AG09319 (cell line): ENCODE measurements around the gene LRRC45.

ENCODE experiments used
- DNase-seq: peaks from one replicate; pipeline ENCODE4 v3.0.0-alpha.2; 2010; ENCODE audit warnings: low read depth; ENCODE audit errors: extremely low read depth
- TF ChIP-seq, protein P1 (sequence below): IDR thresholded peaks from 2 replicates; pipeline ENCODE4 v1.5.1; 2011; ENCODE audit warnings: low read depth, mild to moderate bottlenecking, inconsistent platforms, low read length, moderate library complexity

LRRC45 gene

DNA sequence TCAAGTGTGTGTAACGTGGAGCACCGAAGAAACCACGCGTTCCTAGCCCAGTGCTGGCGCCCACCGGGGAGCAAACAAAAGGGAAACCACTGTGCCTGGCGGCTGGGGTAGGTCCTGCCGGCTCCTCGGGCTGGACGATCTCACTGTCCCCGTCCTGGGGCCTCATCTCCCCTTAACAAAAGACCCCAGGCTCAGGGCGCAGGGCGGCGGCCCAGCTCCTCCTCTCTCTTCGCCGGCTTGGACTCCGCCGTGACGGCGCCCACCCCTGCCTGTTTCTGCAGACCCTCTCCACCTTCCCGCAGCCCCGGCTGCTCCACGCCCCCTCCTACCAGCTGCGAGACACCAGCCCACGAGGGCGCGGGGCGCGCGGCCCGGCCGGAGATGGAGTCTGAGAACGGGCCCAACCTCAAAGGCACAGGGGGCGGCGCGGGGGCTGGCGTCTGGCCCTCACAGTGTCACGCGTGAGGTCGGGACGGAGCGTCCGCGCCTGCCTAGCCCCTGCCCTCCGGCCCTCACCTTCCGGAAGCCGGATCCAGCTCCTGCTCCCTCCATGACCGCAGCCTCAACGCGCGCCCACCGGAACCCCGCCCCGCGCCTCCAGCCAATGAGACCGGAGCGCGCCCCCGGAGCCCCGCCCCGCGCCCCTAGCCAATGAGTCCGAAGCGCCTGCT is 660 bp upstream of the LRRC45 start, which contains the start of gene CENPX:
CENPX (minus strand) TSS at position 569 of the 671 bp plus-strand sequence; CDS start at position 552, 17 bp downstream.
- TF ChIP-seq, protein P1, sequence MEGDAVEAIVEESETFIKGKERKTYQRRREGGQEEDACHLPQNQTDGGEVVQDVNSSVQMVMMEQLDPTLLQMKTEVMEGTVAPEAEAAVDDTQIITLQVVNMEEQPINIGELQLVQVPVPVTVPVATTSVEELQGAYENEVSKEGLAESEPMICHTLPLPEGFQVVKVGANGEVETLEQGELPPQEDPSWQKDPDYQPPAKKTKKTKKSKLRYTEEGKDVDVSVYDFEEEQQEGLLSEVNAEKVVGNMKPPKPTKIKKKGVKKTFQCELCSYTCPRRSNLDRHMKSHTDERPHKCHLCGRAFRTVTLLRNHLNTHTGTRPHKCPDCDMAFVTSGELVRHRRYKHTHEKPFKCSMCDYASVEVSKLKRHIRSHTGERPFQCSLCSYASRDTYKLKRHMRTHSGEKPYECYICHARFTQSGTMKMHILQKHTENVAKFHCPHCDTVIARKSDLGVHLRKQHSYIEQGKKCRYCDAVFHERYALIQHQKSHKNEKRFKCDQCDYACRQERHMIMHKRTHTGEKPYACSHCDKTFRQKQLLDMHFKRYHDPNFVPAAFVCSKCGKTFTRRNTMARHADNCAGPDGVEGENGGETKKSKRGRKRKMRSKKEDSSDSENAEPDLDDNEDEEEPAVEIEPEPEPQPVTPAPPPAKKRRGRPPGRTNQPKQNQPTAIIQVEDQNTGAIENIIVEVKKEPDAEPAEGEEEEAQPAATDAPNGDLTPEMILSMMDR = no peak
- DNase-seq = no peak

DNA sequence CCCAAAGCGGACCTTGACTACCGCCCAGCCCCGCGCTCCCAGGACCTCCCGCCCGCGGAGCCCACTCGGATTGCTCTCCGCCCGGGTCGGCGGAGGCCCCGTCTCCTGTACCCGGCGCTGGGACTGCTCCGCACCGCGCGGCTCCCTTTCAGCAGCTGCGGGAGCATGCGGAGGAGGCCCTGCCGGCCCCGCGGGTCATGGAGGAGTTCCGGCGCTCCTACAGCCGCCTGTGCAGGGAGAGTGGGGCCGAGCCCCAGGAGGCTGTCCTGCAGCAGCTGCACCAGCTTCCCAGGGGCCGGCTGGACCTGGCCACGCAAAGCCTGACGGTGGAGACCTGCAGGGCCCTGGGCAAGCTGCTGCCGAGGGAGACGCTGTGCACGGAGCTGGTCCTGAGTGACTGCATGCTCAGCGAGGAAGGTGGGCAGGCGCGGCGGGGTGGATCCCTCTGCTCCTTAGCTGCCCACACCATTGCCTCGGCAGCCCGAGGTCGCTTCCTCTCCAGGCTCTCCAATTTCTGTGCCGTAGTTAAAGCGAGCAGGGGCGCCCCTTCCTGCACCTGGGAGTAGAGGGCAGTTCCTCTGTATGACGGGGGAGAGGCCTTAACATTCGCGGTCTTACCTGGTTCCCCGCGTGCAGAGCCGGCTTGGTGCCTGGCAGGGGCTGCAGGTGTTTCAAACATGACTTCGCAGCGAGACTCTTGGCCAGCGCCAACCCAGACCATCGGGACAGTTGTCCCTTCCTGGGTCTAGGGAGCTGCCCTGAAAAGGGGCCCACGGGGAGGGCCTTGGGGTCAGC is 539 bp downstream of the LRRC45 start:
- TF ChIP-seq, protein P1 = no peak
- DNase-seq = no peak

DNA sequence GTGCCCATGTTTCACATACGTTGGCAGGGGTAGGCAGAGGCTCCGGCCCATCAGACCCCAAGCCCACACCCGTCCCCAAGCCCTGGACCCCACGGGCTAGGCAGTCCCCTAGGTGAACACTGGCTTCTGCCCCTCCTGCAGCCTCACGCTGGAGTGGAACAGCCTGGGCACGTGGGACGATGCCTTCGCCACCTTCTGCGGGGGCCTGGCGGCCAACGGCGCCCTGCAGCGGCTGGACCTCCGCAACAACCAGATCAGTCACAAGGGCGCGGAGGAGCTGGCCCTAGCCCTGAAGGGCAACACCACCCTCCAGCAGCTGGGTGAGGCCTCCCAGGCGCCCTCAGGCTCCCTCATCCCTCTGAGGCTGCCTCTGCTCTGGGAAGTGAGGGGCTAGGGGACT is 1.8 kb downstream of the LRRC45 start:
- TF ChIP-seq, protein P1 = no peak
- no peak for DNase-seq

DNA sequence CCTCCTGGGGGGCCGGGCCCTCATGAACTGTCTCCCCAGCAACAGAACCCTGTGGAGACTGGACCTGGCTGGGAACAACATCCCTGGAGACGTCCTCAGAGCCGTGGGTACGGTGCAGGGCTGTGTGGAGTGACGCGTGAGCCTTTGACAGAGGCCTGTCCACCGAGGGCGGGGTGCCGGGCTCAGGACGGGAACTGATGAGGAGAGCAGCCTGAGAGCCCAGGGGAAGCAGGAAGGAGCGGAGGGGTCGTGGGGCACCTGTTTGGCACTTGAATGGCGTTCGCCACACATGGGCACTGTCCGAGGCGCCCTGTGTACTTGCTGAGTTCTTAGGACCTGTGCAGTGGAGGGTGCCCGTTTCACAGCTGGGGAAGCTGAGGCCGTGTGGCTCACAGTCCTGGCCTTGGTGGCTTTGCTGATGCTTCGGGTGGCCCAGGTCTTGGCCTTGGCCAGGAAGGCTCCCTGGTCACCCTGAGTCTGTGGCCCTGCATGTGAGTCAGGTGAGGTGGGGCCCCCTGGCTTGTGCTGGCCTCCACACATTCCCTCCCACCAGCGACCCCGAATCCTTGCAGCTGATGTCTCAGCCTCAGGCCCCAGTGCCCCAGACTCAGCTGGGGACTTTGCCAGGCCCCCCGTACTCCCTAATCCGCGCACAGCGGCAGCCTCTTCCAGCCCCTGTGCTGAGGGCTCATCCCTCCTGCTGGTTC is 2.4 kb downstream of the LRRC45 start:
- DNase-seq = no peak
- TF ChIP-seq, protein P1 = no peak

DNA sequence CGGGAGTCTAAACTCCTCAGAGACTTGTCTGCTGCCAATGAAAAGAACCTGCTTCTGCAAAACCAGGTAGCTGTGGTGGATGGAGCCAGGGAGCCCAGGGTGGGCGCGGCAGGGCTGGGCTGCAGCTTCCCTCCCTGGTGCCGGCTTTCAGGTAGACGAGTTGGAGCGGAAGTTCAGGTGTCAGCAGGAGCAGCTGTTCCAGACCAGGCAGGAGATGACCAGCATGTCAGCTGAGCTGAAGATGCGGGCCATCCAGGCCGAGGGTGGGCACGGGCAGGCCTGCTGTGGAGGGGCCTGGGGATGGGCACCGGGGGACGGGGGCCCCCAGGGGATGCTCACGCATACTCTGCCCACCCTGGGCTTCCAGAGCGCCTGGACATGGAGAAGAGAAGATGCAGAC is 5.1 kb downstream of the LRRC45 start:
- no peak for DNase-seq
- TF ChIP-seq, protein P1 = no peak

DNA sequence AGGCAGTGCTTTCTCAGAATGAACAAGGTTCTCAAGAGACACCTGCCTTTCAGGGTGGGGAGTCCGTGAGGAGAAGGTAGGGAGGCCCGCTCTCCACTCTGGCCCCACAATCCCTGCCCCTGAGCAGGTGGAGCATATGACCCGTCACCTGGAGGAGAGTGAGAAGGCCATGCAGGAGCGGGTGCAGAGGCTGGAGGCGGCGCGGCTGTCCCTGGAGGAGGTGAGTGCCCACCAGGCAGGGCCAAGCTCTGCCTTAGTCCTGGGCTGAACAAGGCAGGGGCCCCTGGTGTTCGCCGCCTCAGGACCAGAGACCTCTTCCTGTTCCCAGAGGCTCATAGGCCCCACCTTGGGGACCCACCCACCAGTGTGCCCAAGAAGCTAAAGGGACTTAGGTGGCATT is 5.9 kb downstream of the LRRC45 start:
- TF ChIP-seq, protein P1 = no peak
- no peak for DNase-seq

DNA sequence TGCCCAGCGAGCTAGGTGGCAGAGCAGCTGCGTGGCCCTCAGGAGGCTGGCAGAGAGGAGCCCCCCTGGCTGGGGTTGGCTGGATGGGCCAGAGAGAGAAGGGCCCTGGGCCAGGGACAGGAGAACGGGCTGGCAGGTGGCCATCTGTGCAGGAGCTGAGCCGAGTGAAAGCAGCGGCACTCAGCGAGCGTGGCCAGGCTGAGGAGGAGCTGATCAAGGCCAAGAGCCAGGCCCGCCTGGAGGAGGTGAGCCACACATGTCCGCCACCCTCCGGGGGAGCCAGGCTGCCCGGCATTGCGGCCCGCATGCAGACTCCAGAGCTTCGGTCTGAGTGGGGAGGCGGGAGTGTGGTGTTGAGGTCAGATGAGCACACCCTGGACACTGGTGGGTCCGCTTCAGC is 6.3 kb downstream of the LRRC45 start:
- DNase-seq = no peak
- TF ChIP-seq, protein P1 = no peak
